ENCODE data around the gene PTTG1IP. TPM values are rescaled to one million over a fixed set of nuclear protein-coding genes. Genes with fewer than 3 reads are reported as not detected.

PTTG1IP gene
- polyA plus RNA-seq, 4 donors, result 187 to 301 (median 285) TPM

DNA sequence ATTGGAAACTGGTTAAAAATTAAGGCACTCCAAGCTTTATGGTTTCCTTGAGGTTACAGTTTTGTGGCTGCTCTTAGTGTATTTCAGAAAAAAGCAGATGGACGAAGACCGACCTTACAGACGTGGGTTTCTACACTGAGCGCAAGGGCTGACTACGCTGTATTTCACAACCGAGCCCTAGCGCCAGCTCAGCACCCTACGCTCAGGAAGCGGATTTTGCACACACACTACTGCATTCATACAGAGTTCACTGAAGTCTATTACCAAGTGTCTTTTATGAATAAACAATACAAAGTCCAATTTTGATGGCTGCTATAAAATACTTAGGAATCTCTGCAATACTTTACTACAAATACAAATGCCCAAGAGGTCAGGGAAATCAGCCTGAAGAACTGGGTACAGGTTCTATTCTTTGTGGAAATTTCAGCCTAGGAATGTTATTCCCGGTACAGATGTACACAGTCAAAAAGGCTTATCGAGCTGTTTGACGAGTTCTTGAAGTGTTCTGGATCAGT lies 23.8 kb downstream of the PTTG1IP start:
- no peak for DNase-seq (ENCODE audit: low read depth in 4 of 4, low spot score in 3 of 4)

- DNase-seq (ENCODE audit: low read depth in 4 of 4, low spot score in 3 of 4), result no peak
These were observed 24.5 kb downstream of the PTTG1IP start for GRCh38 chr21:44848821-44849521.

GRCh38 chr21:44847261-44848056 lies 26.0 kb downstream of the PTTG1IP start:
- DNase-seq (ENCODE audit: low read depth in 4 of 4, low spot score in 3 of 4), result no peak

DNA sequence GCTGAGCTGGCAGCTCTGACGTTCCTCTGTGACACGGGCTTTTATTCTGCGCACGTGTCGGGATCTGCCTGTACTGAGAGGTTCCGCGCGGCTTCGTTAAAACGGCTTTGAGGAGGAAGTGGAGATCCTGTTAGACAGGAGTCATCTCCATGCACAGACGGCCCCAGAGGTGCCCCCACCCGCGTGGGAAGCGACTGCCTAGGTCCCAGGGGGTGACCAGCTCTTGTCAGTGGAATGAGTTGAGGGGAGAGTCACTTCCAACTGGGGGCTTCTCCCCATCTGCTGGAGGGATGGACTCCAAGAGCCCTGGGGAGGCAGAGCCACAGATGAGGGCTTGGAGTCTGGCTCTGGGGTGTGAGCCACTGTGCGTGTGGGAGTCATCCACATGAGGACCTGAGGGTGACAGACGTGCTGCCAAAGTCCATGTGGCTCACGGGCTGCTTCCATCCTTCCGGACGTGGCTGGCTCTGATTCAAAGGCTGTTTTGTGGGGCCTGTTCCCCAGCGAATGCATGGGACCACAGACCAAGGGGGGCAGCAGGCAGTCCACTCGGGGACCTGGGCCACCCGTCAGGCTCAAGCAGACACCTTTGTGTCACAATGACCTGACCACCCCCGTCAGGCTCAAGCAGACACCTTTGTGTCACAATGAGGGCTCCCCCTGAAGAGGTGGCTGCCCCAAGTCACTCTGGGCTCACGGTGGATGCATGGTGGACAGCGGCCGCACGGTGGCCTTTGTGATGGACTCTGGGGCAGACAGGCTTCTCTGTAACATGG lies 26.8 kb downstream of the PTTG1IP start:
- no peak for DNase-seq (ENCODE audit: low read depth in 4 of 4, low spot score in 3 of 4)

- DNase-seq (ENCODE audit: low read depth in 4 of 4, low spot score in 3 of 4), result no peak
These were observed 27.3 kb downstream of the PTTG1IP start for GRCh38 chr21:44846224-44846484.

- no peak for DNase-seq (ENCODE audit: low read depth in 4 of 4, low spot score in 3 of 4)
These were observed 27.9 kb downstream of the PTTG1IP start for GRCh38 chr21:44845418-44846223.

DNA sequence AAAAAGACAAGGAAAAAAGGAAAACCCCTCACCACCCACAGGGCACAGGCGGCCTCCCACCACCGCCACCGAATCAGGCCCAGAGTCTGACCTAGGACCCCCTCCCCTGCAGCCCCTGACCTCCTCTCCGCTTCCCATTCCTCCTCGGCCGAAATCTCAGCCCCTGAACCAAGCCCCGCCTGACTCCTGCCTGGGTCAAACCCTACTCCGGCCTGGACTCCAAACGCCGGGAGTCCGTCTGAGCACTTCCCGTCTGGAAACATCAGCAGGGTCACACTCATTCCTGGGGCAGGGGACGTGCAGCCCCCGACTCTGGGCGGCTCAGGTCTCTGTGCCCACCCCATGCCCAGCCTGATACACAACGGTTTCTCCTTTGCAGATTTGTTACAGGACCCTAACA lies 29.2 kb downstream of the PTTG1IP start:
- no peak for DNase-seq (ENCODE audit: low read depth in 4 of 4, low spot score in 3 of 4)

DNA sequence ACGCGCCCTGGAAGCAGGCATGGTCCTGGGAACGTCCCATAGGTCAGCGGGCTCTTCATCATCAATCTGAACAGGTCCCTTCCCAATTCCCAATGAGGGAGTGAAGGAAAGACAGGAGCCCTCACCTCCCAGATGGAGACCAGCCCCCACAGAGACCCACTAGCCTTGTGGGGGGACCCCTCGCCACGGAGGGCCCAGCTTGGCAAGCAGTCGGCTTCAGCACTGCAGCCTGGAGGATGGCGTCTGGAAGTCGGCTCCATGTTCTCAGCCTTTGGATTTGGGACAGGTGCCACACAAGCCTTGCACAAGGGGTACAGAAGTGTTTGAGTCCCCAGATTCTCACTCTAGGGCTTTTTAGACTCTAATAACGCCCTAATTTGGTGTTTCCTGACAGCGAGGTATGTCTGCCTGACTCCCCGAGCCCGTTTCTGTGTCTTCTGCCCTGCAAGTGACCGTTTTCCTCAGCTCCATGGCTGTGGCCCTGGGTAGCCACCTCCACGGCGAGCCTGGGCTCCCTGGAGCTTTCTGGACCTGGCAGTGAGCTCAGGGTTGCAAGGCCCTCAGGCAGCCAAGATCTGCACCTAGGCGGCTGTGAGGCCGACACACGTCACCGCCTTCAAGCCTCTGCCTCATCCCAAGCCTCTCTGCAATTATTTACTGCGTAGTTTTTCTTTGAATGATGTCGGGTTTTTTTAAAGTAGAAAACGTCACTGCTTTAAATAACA lies 30.6 kb downstream of the PTTG1IP start:
- no peak for DNase-seq (ENCODE audit: low read depth in 4 of 4, low spot score in 3 of 4)

GRCh38 chr21:44842087-44842486 lies 31.4 kb downstream of the PTTG1IP start:
- no peak for DNase-seq (ENCODE audit: low read depth in 4 of 4, low spot score in 3 of 4)

- no peak for DNase-seq (ENCODE audit: low read depth in 4 of 4, low spot score in 3 of 4)
These were observed 32.7 kb downstream of the PTTG1IP start for GRCh38 chr21:44840771-44841170.

- DNase-seq (ENCODE audit: low read depth in 4 of 4, low spot score in 3 of 4), result no peak
These were observed 34.5 kb downstream of the PTTG1IP start for GRCh38 chr21:44838951-44839350.

DNA sequence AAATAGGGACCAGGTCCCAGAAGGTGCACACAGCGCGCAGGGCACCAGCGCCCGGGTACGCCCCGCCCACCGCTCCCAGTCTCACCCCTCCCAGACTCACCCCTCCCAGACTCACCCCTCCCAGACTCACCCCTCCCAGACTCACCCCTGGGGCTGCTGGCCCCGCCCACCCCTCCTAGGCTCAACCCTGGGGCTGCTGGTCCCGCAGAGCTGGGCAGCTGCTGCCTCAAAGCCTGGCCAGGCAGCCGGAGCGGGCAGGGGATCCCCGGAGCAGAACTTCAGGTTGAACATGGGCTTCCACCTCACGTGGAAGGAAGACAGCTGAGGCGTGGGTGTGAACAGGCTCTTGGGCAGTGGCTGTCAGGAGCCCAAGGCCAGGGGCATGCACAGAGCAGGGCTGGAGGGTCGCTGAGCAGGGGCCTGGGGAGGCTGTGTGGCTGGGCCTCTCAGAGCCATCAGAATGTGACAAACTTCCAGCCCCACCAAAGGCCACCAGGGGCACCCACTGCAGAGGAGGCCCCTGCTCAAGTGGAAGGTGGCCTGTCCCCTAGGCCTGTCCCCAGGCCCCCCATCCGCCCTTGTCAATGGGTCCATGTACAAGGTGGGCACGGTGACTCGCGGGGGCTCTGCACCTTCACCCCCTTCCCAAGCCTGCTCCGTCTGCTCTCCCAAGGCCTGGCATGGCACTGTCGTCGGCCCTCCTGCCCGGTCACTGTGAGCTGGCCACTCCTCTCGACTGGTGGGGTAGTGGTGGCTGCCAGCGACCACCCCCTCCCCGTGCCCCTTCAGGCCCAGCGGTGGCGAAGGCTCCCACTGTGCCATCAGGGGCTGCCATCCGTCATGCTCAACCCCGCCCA lies 35.2 kb downstream of the PTTG1IP start:
- DNase-seq (ENCODE audit: low read depth in 4 of 4, low spot score in 3 of 4), result no peak

DNA sequence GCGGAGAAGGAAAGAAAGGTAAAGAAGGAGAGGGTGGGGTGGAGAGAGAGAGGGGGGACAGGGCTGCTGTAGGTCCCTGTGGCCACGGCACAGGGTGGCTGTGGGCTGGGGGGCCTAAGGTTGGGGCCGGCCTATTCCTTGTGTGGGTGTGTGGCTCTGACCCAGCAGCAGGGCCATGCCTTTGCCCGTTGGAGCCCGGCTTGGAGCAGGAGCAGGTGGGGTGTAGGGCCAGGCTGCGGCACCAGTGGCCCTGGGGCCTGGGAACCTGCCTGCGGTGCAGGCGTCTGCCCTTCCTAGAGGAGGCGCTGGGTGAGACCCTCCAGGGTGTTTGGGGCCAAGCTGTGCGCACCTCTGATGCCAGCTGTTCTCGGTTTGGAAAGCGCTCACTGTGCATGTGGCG lies 36.0 kb downstream of the PTTG1IP start:
- DNase-seq (ENCODE audit: low read depth in 4 of 4, low spot score in 3 of 4), result no peak

GRCh38 chr21:44836666-44837471 lies 36.6 kb downstream of the PTTG1IP start:
- DNase-seq (ENCODE audit: low read depth in 4 of 4, low spot score in 3 of 4), result no peak

DNA sequence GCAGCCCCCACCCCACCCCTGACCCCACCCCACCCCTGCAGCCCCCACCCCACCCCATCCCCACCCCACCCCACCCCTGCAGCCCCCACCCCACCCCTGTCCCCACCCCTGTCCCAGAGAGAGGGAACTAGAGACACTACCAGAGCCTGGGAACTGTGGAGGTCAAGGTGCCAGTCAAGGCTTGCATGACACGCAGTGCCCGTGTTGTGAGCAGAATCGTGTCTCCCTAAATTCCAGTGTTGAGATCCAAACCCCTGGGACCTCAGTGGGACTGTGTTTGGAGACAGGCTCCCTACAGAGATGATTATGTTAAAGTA lies 37.2 kb downstream of the PTTG1IP start:
- DNase-seq (ENCODE audit: low read depth in 4 of 4, low spot score in 3 of 4), result no peak

GRCh38 chr21:44835647-44835973 lies 37.9 kb downstream of the PTTG1IP start:
- no peak for DNase-seq (ENCODE audit: low read depth in 4 of 4, low spot score in 3 of 4)

GRCh38 chr21:44834951-44835646 lies 38.4 kb downstream of the PTTG1IP start:
- DNase-seq (ENCODE audit: low read depth in 4 of 4, low spot score in 3 of 4), result no peak

All from left renal pelvis (tissue), 4 donors.